Endothelial cell (in vitro differentiated cells): Measurements from ENCODE around the gene KIF21A. TPM values are rescaled to one million over a fixed set of nuclear protein-coding genes. Genes with fewer than 3 reads are reported as not detected.

ENCODE experiments used
- DNase-seq: peaks from one replicate; pipeline ENCODE4 v3.0.0; 2021; ENCODE audit warnings: low spot score
- H3K27ac Mint-ChIP-seq: one replicate; pipeline ENCODE4 v1.8.0; 2021; ENCODE audit warnings: mixed read lengths, inconsistent platforms; ENCODE audit not compliant: unreplicated experiment
- H3K27me3 Mint-ChIP-seq: one replicate; pipeline ENCODE4 v1.8.0; 2021; ENCODE audit warnings: mild to moderate bottlenecking, moderate library complexity, mixed read lengths, inconsistent platforms; ENCODE audit not compliant: unreplicated experiment
- H3K36me3 Mint-ChIP-seq: one replicate; pipeline ENCODE4 v1.8.0; 2021; ENCODE audit warnings: mild to moderate bottlenecking, low read depth, mixed read lengths, inconsistent platforms; ENCODE audit not compliant: unreplicated experiment
- H3K4me1 Mint-ChIP-seq: one replicate; pipeline ENCODE4 v1.8.0; 2021; ENCODE audit warnings: mild to moderate bottlenecking, mixed read lengths, inconsistent platforms; ENCODE audit not compliant: unreplicated experiment
- H3K4me3 Mint-ChIP-seq: one replicate; pipeline ENCODE4 v1.8.0; 2021; ENCODE audit warnings: mild to moderate bottlenecking, mixed read lengths, inconsistent platforms; ENCODE audit not compliant: unreplicated experiment
- H3K9me3 Mint-ChIP-seq: one replicate; pipeline ENCODE4 v1.8.0; 2021; ENCODE audit warnings: mixed read lengths, inconsistent platforms; ENCODE audit not compliant: unreplicated experiment
- total RNA-seq: library from RNA; stranded (reverse); fragmentation: NEBNext Ultra II Directional; extraction: Animal tissue kit (Norgen Biotek cat#: 25700); gene quantifications from one replicate; pipeline ENCODE4 v1.2.1, GENCODE V29; 2021; ENCODE audit not compliant: unreplicated experiment
- TF ChIP-seq, protein P1 (sequence below): fragments of 200-600 bp; sonication (generic); IDR thresholded peaks from one replicate; pipeline ENCODE4 v1.5.0; 2021; ENCODE audit warnings: antibody characterized with exemption; ENCODE audit not compliant: unreplicated experiment

Gene KIF21A
- total RNA-seq, 1 donor from 2014 or later, result 2.9 TPM

DNA sequence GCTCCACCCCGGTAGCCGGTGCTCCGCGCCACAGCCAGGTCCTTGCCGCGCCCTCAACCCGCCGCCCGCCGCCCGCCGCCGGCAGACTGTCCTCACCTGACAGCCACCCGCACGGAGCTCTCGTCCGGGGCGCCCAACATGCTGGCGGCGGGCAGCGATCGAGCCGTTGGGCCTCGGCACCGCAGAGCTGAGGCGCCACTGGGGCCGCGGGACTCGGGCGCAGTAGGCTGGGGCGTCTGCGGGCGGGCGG is 164 bp downstream of the KIF21A start:
- no peaks in the 10 kb centered on the region for H3K9me3 Mint-ChIP-seq
- peaks cover 11% of the 10 kb centered on the region for H3K27me3 Mint-ChIP-seq
- TF ChIP-seq, protein P1, sequence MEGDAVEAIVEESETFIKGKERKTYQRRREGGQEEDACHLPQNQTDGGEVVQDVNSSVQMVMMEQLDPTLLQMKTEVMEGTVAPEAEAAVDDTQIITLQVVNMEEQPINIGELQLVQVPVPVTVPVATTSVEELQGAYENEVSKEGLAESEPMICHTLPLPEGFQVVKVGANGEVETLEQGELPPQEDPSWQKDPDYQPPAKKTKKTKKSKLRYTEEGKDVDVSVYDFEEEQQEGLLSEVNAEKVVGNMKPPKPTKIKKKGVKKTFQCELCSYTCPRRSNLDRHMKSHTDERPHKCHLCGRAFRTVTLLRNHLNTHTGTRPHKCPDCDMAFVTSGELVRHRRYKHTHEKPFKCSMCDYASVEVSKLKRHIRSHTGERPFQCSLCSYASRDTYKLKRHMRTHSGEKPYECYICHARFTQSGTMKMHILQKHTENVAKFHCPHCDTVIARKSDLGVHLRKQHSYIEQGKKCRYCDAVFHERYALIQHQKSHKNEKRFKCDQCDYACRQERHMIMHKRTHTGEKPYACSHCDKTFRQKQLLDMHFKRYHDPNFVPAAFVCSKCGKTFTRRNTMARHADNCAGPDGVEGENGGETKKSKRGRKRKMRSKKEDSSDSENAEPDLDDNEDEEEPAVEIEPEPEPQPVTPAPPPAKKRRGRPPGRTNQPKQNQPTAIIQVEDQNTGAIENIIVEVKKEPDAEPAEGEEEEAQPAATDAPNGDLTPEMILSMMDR, result no peak
- peaks cover 10% of the 10 kb centered on the region for H3K4me1 Mint-ChIP-seq
- DNase-seq, result no peak
- H3K27ac Mint-ChIP-seq, result no peak overlapping the region
- peak overlapping the region; percentile 96 for H3K4me3 Mint-ChIP-seq
- H3K36me3 Mint-ChIP-seq, result peaks cover 3% of the 10 kb centered on the region

DNA sequence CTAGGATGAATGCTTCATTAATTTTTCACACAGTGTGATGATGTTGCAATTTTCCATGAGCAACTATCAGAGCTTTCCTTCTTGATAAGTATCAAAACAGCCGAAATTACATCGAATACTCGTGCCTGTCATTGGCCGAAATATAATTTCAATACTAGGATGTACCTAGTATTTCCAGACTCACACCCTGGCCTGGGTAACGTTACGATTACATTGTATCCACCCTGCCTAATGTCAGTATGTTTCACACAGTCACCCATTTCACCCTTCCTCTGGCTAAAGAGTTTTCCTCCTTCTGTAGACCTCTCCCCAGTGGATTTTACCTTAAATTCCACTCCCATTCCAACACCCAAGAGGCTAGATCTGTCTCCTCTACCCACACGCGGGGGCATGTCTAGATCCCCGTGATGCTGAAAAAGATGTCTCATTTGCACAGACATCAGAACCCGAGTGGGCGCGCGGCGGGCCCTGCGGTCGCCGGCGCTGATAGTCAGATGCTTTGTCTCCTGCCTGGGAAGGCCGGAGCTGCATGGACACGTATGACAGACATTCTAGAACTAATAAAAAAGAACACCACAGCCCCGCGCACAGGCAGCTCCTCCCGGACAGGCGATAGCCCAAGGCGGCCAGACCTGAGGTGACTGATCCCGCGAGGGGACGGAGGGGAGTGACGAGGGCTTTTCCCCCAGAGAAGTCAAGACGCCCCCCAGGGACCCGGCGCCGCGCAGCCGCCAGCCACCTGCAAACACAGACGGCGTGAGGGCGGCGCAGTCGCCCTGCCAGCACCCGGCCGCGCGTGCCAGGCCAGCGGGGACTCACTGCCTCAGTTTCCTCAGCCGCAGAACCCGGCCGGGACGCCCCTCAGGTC is 723 bp downstream of the KIF21A start:
- TF ChIP-seq, protein P1, result no peak
- DNase-seq, result peak; percentile 36
- peak overlapping the region; percentile 62 for H3K27ac Mint-ChIP-seq
- peak overlapping the region; percentile 96 for H3K4me3 Mint-ChIP-seq
- H3K4me1 Mint-ChIP-seq, result peaks cover 10% of the 10 kb centered on the region
- H3K9me3 Mint-ChIP-seq, result no peaks in the 10 kb centered on the region
- peaks cover 3% of the 10 kb centered on the region for H3K36me3 Mint-ChIP-seq
- H3K27me3 Mint-ChIP-seq, result peaks cover 11% of the 10 kb centered on the region

DNA sequence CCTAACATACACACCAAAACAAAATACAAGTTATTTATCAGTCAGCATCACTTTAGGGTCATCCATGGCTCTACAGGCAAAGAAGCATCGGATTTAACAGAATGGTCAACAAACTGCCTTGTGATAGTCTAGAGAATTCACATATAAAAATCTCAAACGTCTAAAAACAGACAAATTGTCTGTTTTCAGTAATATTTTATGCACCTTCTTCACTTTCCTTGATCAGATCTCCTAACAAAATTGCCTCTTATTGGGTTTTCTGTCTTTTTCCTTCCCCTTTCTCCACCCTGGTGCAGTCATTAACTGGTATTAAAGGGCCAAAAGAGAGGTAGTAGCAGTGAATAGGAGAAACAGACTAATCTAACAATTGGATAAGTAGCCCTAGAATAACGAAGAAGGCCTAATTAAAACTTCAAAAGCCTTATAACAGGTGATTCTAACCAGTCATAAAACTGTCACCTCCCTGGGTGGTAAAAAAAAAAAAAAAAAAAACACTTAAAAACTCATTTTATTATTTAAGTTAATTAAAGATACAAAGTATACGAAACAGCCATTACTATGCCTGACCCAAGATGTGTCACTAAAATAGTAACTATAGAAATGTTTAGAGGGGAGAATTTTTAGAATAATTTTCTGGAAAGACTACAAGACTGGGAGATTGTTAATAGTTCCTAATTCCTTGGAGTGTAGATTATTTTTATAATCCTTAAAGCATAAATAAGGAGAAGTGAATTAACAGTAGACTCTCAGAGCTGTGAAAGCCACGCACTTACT is 1.5 kb downstream of the KIF21A start:
- Mint-ChIP-seq H3K4me1 (peaks cover 10% of the 10 kb centered on the region), H3K27ac (no peak overlapping the region), H3K9me3 (no peaks in the 10 kb centered on the region), H3K27me3 (peaks cover 11% of the 10 kb centered on the region), H3K4me3 (peak overlapping the region; percentile 96), H3K36me3 (peaks cover 3% of the 10 kb centered on the region)
- TF ChIP-seq, protein P1, result no peak
- DNase-seq, result no peak

DNA sequence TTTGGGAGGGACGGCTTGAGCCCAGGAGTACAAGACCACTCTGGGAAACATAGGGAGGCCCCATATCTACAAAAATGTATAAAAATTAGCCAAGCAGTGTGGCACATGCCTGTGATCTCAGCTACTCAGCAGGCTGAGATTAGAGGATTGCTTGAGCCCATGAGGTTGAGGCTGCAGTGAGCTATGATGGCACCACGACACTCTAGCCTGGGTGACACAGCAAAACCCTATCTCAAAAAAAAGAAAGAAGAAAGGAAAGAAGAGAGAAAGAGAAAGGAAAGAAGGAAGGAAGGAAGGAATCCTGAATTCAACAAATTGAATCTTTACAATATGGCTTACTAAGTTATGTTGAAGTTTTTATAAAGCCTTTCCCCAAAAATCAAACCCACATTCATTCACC is 2.1 kb downstream of the KIF21A start:
- H3K27me3 Mint-ChIP-seq, result peaks cover 11% of the 10 kb centered on the region
- H3K9me3 Mint-ChIP-seq, result no peaks in the 10 kb centered on the region
- peaks cover 10% of the 10 kb centered on the region for H3K4me1 Mint-ChIP-seq
- no peak overlapping the region for H3K27ac Mint-ChIP-seq
- TF ChIP-seq, protein P1, result no peak
- DNase-seq, result no peak
- H3K36me3 Mint-ChIP-seq, result peaks cover 3% of the 10 kb centered on the region
- no peak overlapping the region for H3K4me3 Mint-ChIP-seq

DNA sequence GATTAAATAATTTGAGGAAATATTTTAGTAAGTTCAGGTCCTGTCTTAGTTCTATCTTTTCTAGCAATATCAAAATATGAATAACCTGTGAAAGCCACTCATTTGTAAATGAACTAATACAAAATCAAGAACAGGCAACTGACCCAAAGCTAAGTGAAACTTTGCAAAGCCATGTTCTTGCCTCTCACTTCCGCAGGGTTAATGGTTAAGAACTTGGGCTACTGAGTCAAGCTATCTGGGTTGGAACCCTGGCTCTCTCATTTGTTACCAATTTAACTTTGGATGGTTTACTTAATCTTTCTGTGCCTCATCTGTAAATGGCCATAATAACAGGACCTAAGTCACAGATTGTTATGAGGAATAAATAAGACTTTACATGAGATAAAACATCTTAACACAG is 2.8 kb downstream of the KIF21A start:
- peaks cover 3% of the 10 kb centered on the region for H3K36me3 Mint-ChIP-seq
- TF ChIP-seq, protein P1, result no peak
- H3K27ac Mint-ChIP-seq, result no peak overlapping the region
- no peak for DNase-seq
- H3K4me1 Mint-ChIP-seq, result peaks cover 10% of the 10 kb centered on the region
- H3K4me3 Mint-ChIP-seq, result no peak overlapping the region
- peaks cover 11% of the 10 kb centered on the region for H3K27me3 Mint-ChIP-seq
- H3K9me3 Mint-ChIP-seq, result no peaks in the 10 kb centered on the region
